Mucosa of rectum (tissue), 2 donors: Measurements from ENCODE around the gene ATF5.

Experiments
- H3K27ac ChIP-seq, 2 donors: one replicate each; pipeline ENCODE4 v1.7.0; 2013; ENCODE audit warnings: inconsistent platforms in 2 of 2, low read depth in 2 of 2, low read length in 2 of 2
- H3K27me3 ChIP-seq, 2 donors: one replicate each; pipeline ENCODE4 v1.7.0; 2013; ENCODE audit warnings: low read length in 2 of 2; ENCODE audit not compliant: control insufficient read depth in 2 of 2, insufficient read depth in 2 of 2
- H3K36me3 ChIP-seq, 2 donors: one replicate each; pipeline ENCODE4 v1.7.0; 2013; ENCODE audit warnings: low read length in 2 of 2; ENCODE audit not compliant: control insufficient read depth in 2 of 2, insufficient read depth in 2 of 2
- H3K4me1 ChIP-seq, 2 donors: one replicate each; pipeline ENCODE4 v1.7.0; 2013; ENCODE audit warnings: low read length in 2 of 2, mild to moderate bottlenecking in 1 of 2; ENCODE audit not compliant: control insufficient read depth in 2 of 2, insufficient read depth in 2 of 2
- H3K4me3 ChIP-seq, 2 donors: one replicate each; pipeline ENCODE4 v1.7.0; 2013; ENCODE audit warnings: low read length in 2 of 2
- H3K9ac ChIP-seq, 2 donors: one replicate each; pipeline ENCODE4 v1.7.0; 2013; ENCODE audit warnings: low read length in 2 of 2, low read depth in 1 of 2, mild to moderate bottlenecking in 1 of 2
- H3K9me3 ChIP-seq, 2 donors: one replicate each; pipeline ENCODE4 v1.7.0; 2013; ENCODE audit warnings: low read length in 2 of 2; ENCODE audit not compliant: control insufficient read depth in 2 of 2
- donor health status: healthy.
- donor health status: Normal muscosa, but diverticular disease.

The ATF5 gene

GRCh38 chr19:49887037-49887664 lies 41.9 kb upstream of the ATF5 start:
- H3K27me3 ChIP-seq, result no peaks in the 10 kb centered on the region
- peaks cover 28% of the 10 kb centered on the region in 2 donors for H3K36me3 ChIP-seq
- H3K4me1 ChIP-seq, result peaks cover 4 to 6% of the 10 kb centered on the region in 2 donors
- H3K9me3 ChIP-seq, result no peaks in the 10 kb centered on the region
- H3K27ac ChIP-seq, result no peak overlapping the region
- H3K9ac ChIP-seq, result no peak overlapping the region
- no peak overlapping the region for H3K4me3 ChIP-seq

- H3K36me3 ChIP-seq, result peaks cover 21% of the 10 kb centered on the region in 2 donors
- H3K27ac ChIP-seq, result no peak overlapping the region
- H3K27me3 ChIP-seq, result no peaks in the 10 kb centered on the region
- no peaks in the 10 kb centered on the region for H3K9me3 ChIP-seq
- H3K4me3 ChIP-seq, result no peak overlapping the region
- peaks cover 4 to 6% of the 10 kb centered on the region in 2 donors for H3K4me1 ChIP-seq
- no peak overlapping the region for H3K9ac ChIP-seq
Measured at GRCh38 chr19:49887665-49888509, 41.1 kb upstream of the ATF5 start.

DNA sequence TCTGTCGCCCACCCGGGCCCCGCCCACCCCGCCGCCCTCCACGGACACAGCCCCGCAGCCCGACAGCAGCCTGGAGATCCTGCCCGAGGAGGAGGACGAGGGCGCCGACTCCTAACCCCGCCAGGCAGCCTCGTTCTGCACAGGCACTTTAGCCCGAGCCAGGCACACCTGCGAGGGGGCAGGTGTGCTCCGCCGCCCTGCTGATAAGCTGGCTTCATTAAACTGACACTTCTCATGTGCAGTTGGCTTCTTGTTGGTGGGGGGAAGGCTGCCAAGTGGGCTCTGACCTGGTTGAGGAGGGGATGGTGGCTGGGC lies 40.5 kb upstream of the ATF5 start:
- no peaks in the 10 kb centered on the region for H3K9me3 ChIP-seq
- peaks cover 15% of the 10 kb centered on the region in 2 donors for H3K36me3 ChIP-seq
- H3K4me3 ChIP-seq, result no peak overlapping the region
- H3K9ac ChIP-seq, result no peak overlapping the region
- peaks cover 4 to 6% of the 10 kb centered on the region in 2 donors for H3K4me1 ChIP-seq
- H3K27me3 ChIP-seq, result no peaks in the 10 kb centered on the region
- H3K27ac ChIP-seq, result no peak overlapping the region

- no peak overlapping the region for H3K9ac ChIP-seq
- peaks cover 4 to 6% of the 10 kb centered on the region in 2 donors for H3K4me1 ChIP-seq
- H3K9me3 ChIP-seq, result no peaks in the 10 kb centered on the region
- H3K4me3 ChIP-seq, result no peak overlapping the region
- no peak overlapping the region for H3K27ac ChIP-seq
- H3K27me3 ChIP-seq, result no peaks in the 10 kb centered on the region
- H3K36me3 ChIP-seq, result peaks cover 8% of the 10 kb centered on the region in 2 donors
Measured at GRCh38 chr19:49889038-49889686, 39.8 kb upstream of the ATF5 start.

- Histone ChIP-seq H3K9ac (peak overlapping the region in 1 of 2 donors; percentile 17), H3K4me3 (peak overlapping the region; percentile 19 to 44), H3K9me3 (no peaks in the 10 kb centered on the region), H3K27me3 (no peaks in the 10 kb centered on the region), H3K27ac (no peak overlapping the region), H3K36me3 (peaks cover 1 to 2% of the 10 kb centered on the region in 2 donors), H3K4me1 (peaks cover 4 to 6% of the 10 kb centered on the region in 2 donors)
Measured at GRCh38 chr19:49889687-49890348, 39.2 kb upstream of the ATF5 start.

DNA sequence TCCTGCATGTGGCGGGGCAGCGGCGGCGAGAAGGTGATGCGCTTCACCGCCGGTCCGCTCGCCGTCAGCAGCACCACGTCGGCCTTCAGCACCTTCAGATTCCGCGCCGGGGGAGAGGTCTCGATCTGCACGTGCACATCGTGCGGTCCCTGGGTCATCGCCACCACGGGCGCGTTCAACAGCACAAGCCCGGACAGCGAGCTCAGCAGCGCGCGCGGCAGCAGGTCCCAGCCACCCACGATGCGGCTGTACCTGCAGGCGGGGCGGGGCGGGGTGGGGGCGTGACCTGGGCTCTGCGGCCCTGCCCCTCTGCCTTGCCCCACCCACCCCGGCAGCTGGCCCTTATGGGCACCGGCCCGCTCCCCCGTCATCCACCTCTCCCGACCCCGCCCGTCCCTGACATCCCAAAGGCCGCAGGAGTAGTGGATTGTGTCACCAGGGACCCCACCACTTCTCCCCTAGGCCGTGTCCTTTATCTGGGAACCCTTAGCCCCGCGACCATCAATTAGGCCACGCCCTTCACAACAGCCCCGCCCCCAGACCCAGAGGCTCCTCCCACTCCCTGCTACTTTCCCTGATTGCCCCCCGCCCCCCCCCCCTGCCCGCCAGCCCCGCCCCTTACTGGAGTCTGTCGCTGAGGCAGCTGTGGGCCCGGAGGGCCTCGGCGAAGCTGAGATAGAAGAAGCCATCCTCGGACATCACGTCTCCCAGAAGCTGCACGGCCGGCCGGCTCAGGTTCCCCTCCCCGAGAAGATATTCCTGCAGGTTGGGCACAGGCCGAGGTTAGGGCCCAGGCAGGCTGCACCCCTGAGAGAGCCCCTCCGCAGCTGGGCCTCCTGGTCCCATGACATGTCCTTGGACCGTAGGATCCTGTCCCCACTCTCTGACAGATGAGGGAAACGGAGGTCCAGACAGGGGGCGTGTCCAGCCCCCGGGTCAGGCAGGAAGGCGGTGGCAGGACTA lies 38.4 kb upstream of the ATF5 start:
- Histone ChIP-seq H3K9me3 (no peaks in the 10 kb centered on the region), H3K27ac (no peak overlapping the region), H3K9ac (no peak overlapping the region), H3K4me1 (peaks cover 4 to 6% of the 10 kb centered on the region in 2 donors), H3K4me3 (peak overlapping the region; percentile 19 to 44), H3K27me3 (no peaks in the 10 kb centered on the region), H3K36me3 (no peaks in the 10 kb centered on the region)

- Histone ChIP-seq H3K4me3 (no peak overlapping the region), H3K27me3 (no peaks in the 10 kb centered on the region), H3K9me3 (no peaks in the 10 kb centered on the region), H3K4me1 (peaks cover 4 to 6% of the 10 kb centered on the region in 2 donors), H3K36me3 (no peaks in the 10 kb centered on the region), H3K9ac (no peak overlapping the region), H3K27ac (no peak overlapping the region)
Measured at GRCh38 chr19:49891393-49891792, 37.6 kb upstream of the ATF5 start.

DNA sequence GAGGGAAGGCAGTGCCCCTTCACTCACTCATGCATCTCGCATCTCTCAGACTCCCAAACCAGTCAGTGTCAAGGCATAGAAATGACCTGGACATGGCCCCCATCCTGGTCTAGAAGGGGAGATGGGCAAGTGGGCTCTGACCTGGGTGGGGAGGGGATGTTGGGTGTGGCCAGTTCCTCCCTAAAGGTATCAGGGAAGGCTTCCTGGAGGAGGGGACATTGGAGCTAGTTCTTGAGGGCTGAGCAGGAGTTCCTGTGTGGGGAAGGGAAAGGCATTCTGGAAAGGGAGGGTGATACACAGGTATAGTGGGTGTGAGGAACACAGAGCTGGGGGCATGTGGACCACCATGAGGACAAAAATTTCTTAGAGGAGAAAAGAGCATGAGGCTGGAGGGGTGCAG lies 36.3 kb upstream of the ATF5 start:
- Histone ChIP-seq H3K27me3 (no peaks in the 10 kb centered on the region), H3K4me3 (no peak overlapping the region), H3K36me3 (no peaks in the 10 kb centered on the region), H3K9me3 (no peaks in the 10 kb centered on the region), H3K27ac (no peak overlapping the region), H3K9ac (no peak overlapping the region), H3K4me1 (peaks cover 7 to 13% of the 10 kb centered on the region in 2 donors)

- H3K9ac ChIP-seq, result no peak overlapping the region
Measured at GRCh38 chr19:49894011-49894664, 34.9 kb upstream of the ATF5 start.

More at GRCh38 chr19:49894011-49894664, 34.9 kb upstream of the ATF5 start:
- no peak overlapping the region for H3K4me3 ChIP-seq
- H3K27me3 ChIP-seq, result no peaks in the 10 kb centered on the region
- H3K9me3 ChIP-seq, result no peaks in the 10 kb centered on the region
- H3K27ac ChIP-seq, result no peak overlapping the region
- H3K36me3 ChIP-seq, result no peaks in the 10 kb centered on the region
- peaks cover 7 to 13% of the 10 kb centered on the region in 2 donors for H3K4me1 ChIP-seq
